Neural cell (in vitro differentiated cells): Measurements from ENCODE around the gene SRRM2.

Experiments used
- EZH2 ChIP-seq: fragments of 200-600, 300-800 bp; shearing (Covaris generic), sonication (generic); IDR thresholded peaks from 2 replicates; pipeline ENCODE4 v1.6.1; 2014; ENCODE audit warnings: antibody characterized with exemption, low read length, borderline replicate concordance, mild to moderate bottlenecking; ENCODE audit not compliant: insufficient read depth, poor library complexity, severe bottlenecking
- MXI1 ChIP-seq: fragments of 450-650 bp; conservative IDR thresholded peaks from 2 replicates; pipeline ENCODE4 v1.6.1; 2014; ENCODE audit warnings: antibody characterized with exemption, mild to moderate bottlenecking; ENCODE audit not compliant: poor library complexity, severe bottlenecking
- POLR2AphosphoS5 ChIP-seq: IDR thresholded peaks from 2 replicates; pipeline ENCODE4 v1.6.1; 2012
- RAD21 ChIP-seq: fragments of 450-650 bp; conservative IDR thresholded peaks from 2 replicates; pipeline ENCODE4 v1.6.1; 2014; ENCODE audit warnings: antibody characterized with exemption, mild to moderate bottlenecking, moderate library complexity
- TAF1 ChIP-seq: IDR thresholded peaks from 2 replicates; pipeline ENCODE4 v1.6.1; 2012; ENCODE audit warnings: low read depth
- TF ChIP-seq, protein P1 (sequence below): fragments of 450-650 bp; IDR thresholded peaks from 2 replicates; pipeline ENCODE4 v1.5.1; 2014; ENCODE audit warnings: antibody characterized with exemption, mild to moderate bottlenecking, moderate library complexity; ENCODE audit not compliant: poor library complexity, severe bottlenecking

GRCh38 chr16:2749476-2749875 lies 3.0 kb upstream of the SRRM2 start:
- TF ChIP-seq, protein P1, sequence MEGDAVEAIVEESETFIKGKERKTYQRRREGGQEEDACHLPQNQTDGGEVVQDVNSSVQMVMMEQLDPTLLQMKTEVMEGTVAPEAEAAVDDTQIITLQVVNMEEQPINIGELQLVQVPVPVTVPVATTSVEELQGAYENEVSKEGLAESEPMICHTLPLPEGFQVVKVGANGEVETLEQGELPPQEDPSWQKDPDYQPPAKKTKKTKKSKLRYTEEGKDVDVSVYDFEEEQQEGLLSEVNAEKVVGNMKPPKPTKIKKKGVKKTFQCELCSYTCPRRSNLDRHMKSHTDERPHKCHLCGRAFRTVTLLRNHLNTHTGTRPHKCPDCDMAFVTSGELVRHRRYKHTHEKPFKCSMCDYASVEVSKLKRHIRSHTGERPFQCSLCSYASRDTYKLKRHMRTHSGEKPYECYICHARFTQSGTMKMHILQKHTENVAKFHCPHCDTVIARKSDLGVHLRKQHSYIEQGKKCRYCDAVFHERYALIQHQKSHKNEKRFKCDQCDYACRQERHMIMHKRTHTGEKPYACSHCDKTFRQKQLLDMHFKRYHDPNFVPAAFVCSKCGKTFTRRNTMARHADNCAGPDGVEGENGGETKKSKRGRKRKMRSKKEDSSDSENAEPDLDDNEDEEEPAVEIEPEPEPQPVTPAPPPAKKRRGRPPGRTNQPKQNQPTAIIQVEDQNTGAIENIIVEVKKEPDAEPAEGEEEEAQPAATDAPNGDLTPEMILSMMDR: no peak
- TF ChIP-seq POLR2AphosphoS5 (no peak), EZH2 (no peak), MXI1 (no peak), TAF1 (no peak), RAD21 (no peak)
